ENCODE results near the gene RABGEF1. TPM values are rescaled to one million over a fixed set of nuclear protein-coding genes. Genes with fewer than 3 reads are reported as not detected.
"Not testable (repeated sequence)": the region's sequence is repeated elsewhere in the genome, so short reads cannot be mapped to it uniquely, and the experiment has no call there.

RABGEF1 gene
- total and polyA plus RNA-seq, 12 donors: 23.6 to 50.2 (median 34.1) TPM

GRCh38 chr7:66841898-66842297 is 101.4 kb downstream of the RABGEF1 start:
- Histone ChIP-seq H3K9me3 (replicated peaks in 1 of 3) (no peaks in the 10 kb centered on the region), H3K4me1 (replicated peaks in 1 of 2) (peaks cover 6 to 12% of the 10 kb centered on the region in 2 donors), H3K27ac (no peak overlapping the region), H3K4me3 (no peak overlapping the region), H3K36me3 (replicated peaks in 1 of 2) (no peaks in the 10 kb centered on the region), H3K27me3 (no peaks in the 10 kb centered on the region)
- WGBS, 4 donors: 89 to 97% (median 93%) methylated on average over 5 of the region's 5 CpGs
- intact Hi-C loops (cut with DNase I): loop anchor here in 1 of 2 donors (10.0 kb wide), 1 partner anchor 107 kb away; no protein-coding TSS in a partner anchor
- no peak for DNase-seq
- TF ChIP-seq CTCF (IDR thresholded peaks at IDR 0.05) (no peak), POLR2A (IDR thresholded peaks at IDR 0.05) (no peak)

- not testable (repeated sequence) for H3K9me3 ChIP-seq (replicated peaks in 1 of 3); H3K27ac ChIP-seq; H3K27me3 ChIP-seq; H3K36me3 ChIP-seq (replicated peaks in 1 of 2); H3K4me3 ChIP-seq; DNase-seq
- intact Hi-C loops (cut with DNase I): loop anchor here in 1 of 2 donors (10.0 kb wide), 1 partner anchor 109 kb away; no protein-coding TSS in a partner anchor
- H3K4me1 ChIP-seq (replicated peaks in 1 of 2): peaks cover 6 to 12% of the 10 kb centered on the region in 2 donors
- 71 to 78% (median 75%) methylated on average over 6 to 7 of the region's 7 CpGs for WGBS, 4 donors
These were observed 103.0 kb downstream of the RABGEF1 start for GRCh38 chr7:66843492-66843891.

GRCh38 chr7:66844552-66845378 is 104.2 kb downstream of the RABGEF1 start:
- no peaks in the 10 kb centered on the region for H3K9me3 ChIP-seq (replicated peaks in 1 of 3)
- peak overlapping the region; percentile 79 to 94 (median 91) for H3K27ac ChIP-seq
- intact Hi-C loops (cut with DNase I): loop anchor here in 1 of 2 donors (10.0 kb wide), 1 partner anchor 110 kb away; no protein-coding TSS in a partner anchor
- peak overlapping the region; percentile 76 to 94 (median 79) for H3K4me3 ChIP-seq
- peak; percentile 98 to 100 (median 99) for DNase-seq
- 0 to 2% (median 1%) methylated on average over 8 to 61 of the region's 61 CpGs for WGBS, 4 donors
- peaks cover 6 to 12% of the 10 kb centered on the region in 2 donors for H3K4me1 ChIP-seq (replicated peaks in 1 of 2)
- H3K36me3 ChIP-seq (replicated peaks in 1 of 2): no peaks in the 10 kb centered on the region
- no peaks in the 10 kb centered on the region for H3K27me3 ChIP-seq
- TF ChIP-seq POLR2A (IDR thresholded peaks at IDR 0.05) (peak; percentile 82 to 97), CTCF (IDR thresholded peaks at IDR 0.05) (peak in 5 of 6 experiments; percentile 36 to 68 (median 46))

GRCh38 chr7:66845379-66846095 is 105.0 kb downstream of the RABGEF1 start:
- Histone ChIP-seq H3K9me3 (replicated peaks in 1 of 3) (no peaks in the 10 kb centered on the region), H3K27me3 (no peaks in the 10 kb centered on the region), H3K27ac (peak overlapping the region; percentile 66 to 94 (median 91)), H3K4me3 (peak overlapping the region in 3 of 4 donors; percentile 37 to 78 (median 76)), H3K4me1 (replicated peaks in 1 of 2) (peaks cover 6 to 12% of the 10 kb centered on the region in 2 donors), H3K36me3 (replicated peaks in 1 of 2) (no peaks in the 10 kb centered on the region)
- TF ChIP-seq POLR2A (IDR thresholded peaks at IDR 0.05): no peak
- TF ChIP-seq CTCF (IDR thresholded peaks at IDR 0.05): no peak
- peak in 4 of 7 donors; percentile 13 to 55 (median 30) for DNase-seq
- 62 to 77% (median 67%) methylated on average over 10 to 19 of the region's 19 CpGs for WGBS, 4 donors
- intact Hi-C loops (cut with DNase I): loop anchor here in 1 of 2 donors (10.0 kb wide), 1 partner anchor 111 kb away; no protein-coding TSS in a partner anchor

- 86 to 98% (median 95%) methylated on average over 4 of the region's 4 CpGs for WGBS, 4 donors
These were observed 105.5 kb downstream of the RABGEF1 start for GRCh38 chr7:66846096-66846445.

GRCh38 chr7:66847523-66847855 is 107.0 kb downstream of the RABGEF1 start:
- DNase-seq; H3K9me3 ChIP-seq (replicated peaks in 1 of 3); H3K4me3 ChIP-seq; H3K36me3 ChIP-seq (replicated peaks in 1 of 2); H3K27me3 ChIP-seq; H3K27ac ChIP-seq: not testable (repeated sequence)
- peaks cover 6 to 12% of the 10 kb centered on the region in 2 donors for H3K4me1 ChIP-seq (replicated peaks in 1 of 2)
- intact Hi-C loops (cut with DNase I): loop anchor here in 1 of 2 donors (10.0 kb wide), 1 partner anchor 113 kb away; no protein-coding TSS in a partner anchor
- 46 to 60% (median 47%) methylated on average over 1 to 2 of the region's 2 CpGs; no CpG with 5 or more reads in 1 of the 4 donors for WGBS, 4 donors

More at GRCh38 chr7:66846096-66846445, 105.5 kb downstream of the RABGEF1 start:
- not testable (repeated sequence) for DNase-seq; H3K27me3 ChIP-seq; H3K36me3 ChIP-seq (replicated peaks in 1 of 2); H3K9me3 ChIP-seq (replicated peaks in 1 of 3); H3K4me3 ChIP-seq
- Histone ChIP-seq H3K27ac (peak overlapping the region in 1 of 5 donors; percentile 91), H3K4me1 (replicated peaks in 1 of 2) (peaks cover 6 to 12% of the 10 kb centered on the region in 2 donors)
- intact Hi-C loops (cut with DNase I): loop anchor here in 1 of 2 donors (10.0 kb wide), 1 partner anchor 111 kb away; no protein-coding TSS in a partner anchor
